Right cardiac atrium (tissue), 5 donors: Measurements from ENCODE around the gene ACTA1. TPM values are rescaled to one million over a fixed set of nuclear protein-coding genes. Genes with fewer than 3 reads are reported as not detected.
"Not testable (repeated sequence)": the region's sequence is repeated elsewhere in the genome, so short reads cannot be mapped to it uniquely, and the experiment has no call there.

Experiments
- ATAC-seq, 2 donors: fragments of 200-7000 bp; cut with Tn5 transposase; one replicate each; pipeline versions ENCODE4 v1.8.0 to v1.9.1; 2020; ENCODE audit warnings: moderate library complexity in 2 of 2, mild to moderate bottlenecking in 1 of 2
- DNase-seq, 3 donors: peaks; one replicate each; pipeline ENCODE4 v3.0.0-alpha.2; 2020
- H3K27ac ChIP-seq: one replicate; pipeline ENCODE4 v1.5.1; 2013; ENCODE audit warnings: mild to moderate bottlenecking, low read length, control low read depth, moderate library complexity
- H3K27me3 ChIP-seq: one replicate; pipeline ENCODE4 v1.6.1; 2013; ENCODE audit not compliant: control insufficient read depth, insufficient read depth
- H3K4me1 ChIP-seq: one replicate; pipeline ENCODE4 v1.6.1; 2013; ENCODE audit warnings: low read length; ENCODE audit not compliant: control insufficient read depth, insufficient read depth
- H3K4me3 ChIP-seq: one replicate; pipeline ENCODE4 v1.5.1; 2013; ENCODE audit warnings: low read length, control low read depth
- H3K9me3 ChIP-seq: one replicate; pipeline ENCODE4 v1.6.1; 2013; ENCODE audit warnings: low read length; ENCODE audit not compliant: control insufficient read depth
- WGBS: extraction: QIAGEN DNeasy Blood & Tissue Kit; methylation state at CpG from one replicate; pipeline ENCODE4 v1.1.7; 2013; 5-methylcytosine and 5-hydroxymethylcytosine counted together
- intact Hi-C, 4 donors: fragments of 100-400 bp; cut with DNase I; formaldehyde crosslinking; loops; one replicate each; pipeline versions ENCODE4 v1.11.0 to v1.14.0; 2022 to 2023
- polyA plus RNA-seq: library from polyadenylated mRNA; stranded (reverse); fragments of 200-250 nt; gene quantifications from one replicate; pipeline ENCODE4 v1.2.3, GENCODE V29; 2013
- total RNA-seq, 4 donors: library from RNA; stranded (reverse); fragmentation: NEBNext Ultra II Directional; extraction: Animal tissue kit (Norgen Biotek cat#: 25700); gene quantifications; one replicate each; pipeline ENCODE4 v1.2.1, GENCODE V29; 2021
- donor health status: healthy with polysubstance abuse.
- donor health status: DM: no; HTN: yes; CAD: no.
- donor health status: DM: no; HTN: no; CAD: no.
- donor health status: DM: no; HTN: yes; CAD: no; lungs with severe emphysema.
- donor health status: DM: yes; HTN: yes; CAD: no.

ACTA1 gene
- total and polyA plus RNA-seq, 5 donors: 54.5 to 1,262 (median 194) TPM

GRCh38 chr1:229427572-229427971 is 6.3 kb downstream of the ACTA1 start:
- intact Hi-C loops: no loop called here
- no peak for ATAC-seq
- Histone ChIP-seq H3K4me1 (peaks cover 3% of the 10 kb centered on the region), H3K9me3 (no peaks in the 10 kb centered on the region), H3K27ac (no peak overlapping the region), H3K4me3 (no peak overlapping the region), H3K27me3 (no peaks in the 10 kb centered on the region)
- no peak for DNase-seq
- WGBS: 84% methylated on average over 3 of the region's 3 CpGs

DNA sequence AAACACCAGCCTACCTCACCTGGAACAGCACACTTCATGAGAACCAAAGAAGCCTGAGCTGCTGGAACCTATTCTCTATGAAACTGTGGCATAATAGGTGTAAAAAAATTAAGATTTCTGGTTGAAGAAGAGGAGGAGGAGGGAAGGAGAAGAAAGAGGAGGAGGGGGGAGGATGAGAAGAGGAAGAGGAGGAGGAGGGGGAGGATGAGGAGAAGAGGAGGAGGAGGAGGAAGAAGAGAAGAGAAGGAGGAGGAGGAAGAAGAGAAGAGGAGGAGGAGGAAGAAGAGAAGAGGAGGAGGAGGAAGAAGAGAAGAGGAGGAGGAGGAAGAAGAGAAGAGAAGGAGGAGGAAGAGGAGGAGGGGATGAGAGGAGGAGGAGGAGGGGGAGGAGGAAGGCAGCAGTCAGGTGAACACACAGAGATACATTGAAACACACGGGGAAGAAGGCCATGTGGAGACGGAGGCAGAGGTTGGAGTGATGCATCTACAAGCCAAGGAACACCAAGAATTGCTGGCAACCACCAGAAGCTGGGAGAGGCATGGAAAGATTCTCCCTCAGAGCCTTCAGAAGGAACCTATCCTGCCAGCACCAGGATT is 8.2 kb downstream of the ACTA1 start:
- no peak for ATAC-seq
- no peak overlapping the region for H3K27ac ChIP-seq
- intact Hi-C loops: no loop called here
- no peak for DNase-seq
- H3K27me3 ChIP-seq: no peaks in the 10 kb centered on the region
- WGBS: 73% methylated on average over 2 of the region's 2 CpGs
- H3K4me3 ChIP-seq: no peak overlapping the region
- H3K9me3 ChIP-seq: no peaks in the 10 kb centered on the region
- H3K4me1 ChIP-seq: no peaks in the 10 kb centered on the region

- Histone ChIP-seq H3K4me3 (no peak overlapping the region), H3K27me3 (no peaks in the 10 kb centered on the region), H3K9me3 (no peaks in the 10 kb centered on the region), H3K4me1 (no peaks in the 10 kb centered on the region), H3K27ac (no peak overlapping the region)
- intact Hi-C loops: no loop called here
- 81% methylated on average over 7 of the region's 7 CpGs for WGBS
- DNase-seq (no peak), ATAC-seq (no peak)
Measured at GRCh38 chr1:229420765-229421164, 13.1 kb downstream of the ACTA1 start.

GRCh38 chr1:229420224-229420623 is 13.7 kb downstream of the ACTA1 start:
- intact Hi-C loops: no loop called here
- Histone ChIP-seq H3K9me3 (no peaks in the 10 kb centered on the region), H3K27ac (no peak overlapping the region), H3K4me1 (no peaks in the 10 kb centered on the region), H3K4me3 (no peak overlapping the region), H3K27me3 (no peaks in the 10 kb centered on the region)
- ATAC-seq (no peak), DNase-seq (no peak)
- 89% methylated on average over 11 of the region's 11 CpGs for WGBS

DNA sequence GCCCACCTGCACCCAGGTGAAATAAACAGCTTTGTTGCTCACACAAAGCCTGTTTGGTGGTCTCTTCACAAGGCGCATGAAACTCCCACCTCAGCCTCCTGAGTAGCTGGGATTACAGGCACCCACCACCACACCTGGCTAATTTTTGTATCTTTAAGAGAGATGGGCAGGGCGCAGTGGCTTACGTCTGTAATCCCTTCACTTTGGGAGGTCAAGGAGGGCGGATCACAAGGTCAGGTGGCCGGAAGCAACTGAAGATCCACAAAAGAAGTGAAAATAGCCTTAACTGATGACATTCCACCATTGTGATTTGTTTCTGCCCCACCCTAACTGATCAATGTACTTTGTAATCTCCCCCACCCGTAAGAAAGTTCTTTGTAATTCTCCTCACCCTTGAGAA is 15.3 kb downstream of the ACTA1 start:
- H3K4me3 ChIP-seq, H3K4me1 ChIP-seq, H3K27me3 ChIP-seq, DNase-seq, intact Hi-C loops, H3K9me3 ChIP-seq, ATAC-seq, H3K27ac ChIP-seq: not testable (repeated sequence)
- 75% methylated on average over 6 of the region's 6 CpGs for WGBS

- intact Hi-C loops, H3K27me3 ChIP-seq, H3K27ac ChIP-seq, H3K4me1 ChIP-seq, H3K9me3 ChIP-seq, H3K4me3 ChIP-seq, DNase-seq, ATAC-seq: not testable (repeated sequence)
- 85% methylated on average over 5 of the region's 5 CpGs for WGBS
Measured at GRCh38 chr1:229412810-229413209, 21.1 kb downstream of the ACTA1 start.

- Histone ChIP-seq H3K4me3 (no peak overlapping the region), H3K27me3 (no peaks in the 10 kb centered on the region), H3K27ac (no peak overlapping the region), H3K4me1 (peaks cover 5% of the 10 kb centered on the region), H3K9me3 (no peaks in the 10 kb centered on the region)
- intact Hi-C loops: no loop called here
- DNase-seq: no peak
- 85% methylated on average over 7 of the region's 7 CpGs for WGBS
- no peak for ATAC-seq
Measured at GRCh38 chr1:229412056-229412455, 21.8 kb downstream of the ACTA1 start.

- 39% methylated on average over 11 of the region's 11 CpGs for WGBS
- H3K27me3 ChIP-seq: no peaks in the 10 kb centered on the region
- no peaks in the 10 kb centered on the region for H3K9me3 ChIP-seq
- no peak for ATAC-seq
- no peak overlapping the region for H3K4me3 ChIP-seq
- peak overlapping the region; percentile 62 for H3K27ac ChIP-seq
- DNase-seq: no peak
- intact Hi-C loops: no loop called here
- H3K4me1 ChIP-seq: peaks cover 5% of the 10 kb centered on the region
Measured at GRCh38 chr1:229411434-229412055, 22.3 kb downstream of the ACTA1 start.

- Histone ChIP-seq H3K27ac (peak overlapping the region; percentile 91), H3K4me3 (no peak overlapping the region), H3K9me3 (no peaks in the 10 kb centered on the region), H3K4me1 (peaks cover 5% of the 10 kb centered on the region), H3K27me3 (no peaks in the 10 kb centered on the region)
- intact Hi-C loops: no loop called here
- WGBS: 11% methylated on average over 14 of the region's 14 CpGs
- DNase-seq (peak; percentile 67 to 89 (median 85)), ATAC-seq (peak; percentile 82 to 84)
Measured at GRCh38 chr1:229410692-229411433, 23.0 kb downstream of the ACTA1 start.

DNA sequence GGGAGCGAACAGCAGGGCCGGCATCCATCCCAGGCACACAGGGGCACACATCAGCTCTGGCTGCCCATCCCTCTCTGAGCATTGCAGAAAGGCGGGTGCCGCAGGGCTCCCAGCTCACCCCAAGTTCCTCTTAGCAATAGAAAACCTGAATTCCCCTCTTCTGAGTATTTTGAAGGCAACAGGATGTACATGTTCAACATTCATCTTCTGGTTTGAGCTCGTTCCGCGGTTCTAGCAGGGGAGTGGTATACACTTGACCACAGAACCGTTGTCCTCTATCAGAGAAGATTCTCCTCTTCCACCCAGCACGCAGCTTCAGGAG is 23.6 kb downstream of the ACTA1 start:
- no peak overlapping the region for H3K4me3 ChIP-seq
- intact Hi-C loops: no loop called here
- no peaks in the 10 kb centered on the region for H3K27me3 ChIP-seq
- no peak for DNase-seq
- ATAC-seq: no peak
- 41% methylated on average over 9 of the region's 9 CpGs for WGBS
- no peaks in the 10 kb centered on the region for H3K9me3 ChIP-seq
- H3K27ac ChIP-seq: peak overlapping the region; percentile 91
- peaks cover 5% of the 10 kb centered on the region for H3K4me1 ChIP-seq

DNA sequence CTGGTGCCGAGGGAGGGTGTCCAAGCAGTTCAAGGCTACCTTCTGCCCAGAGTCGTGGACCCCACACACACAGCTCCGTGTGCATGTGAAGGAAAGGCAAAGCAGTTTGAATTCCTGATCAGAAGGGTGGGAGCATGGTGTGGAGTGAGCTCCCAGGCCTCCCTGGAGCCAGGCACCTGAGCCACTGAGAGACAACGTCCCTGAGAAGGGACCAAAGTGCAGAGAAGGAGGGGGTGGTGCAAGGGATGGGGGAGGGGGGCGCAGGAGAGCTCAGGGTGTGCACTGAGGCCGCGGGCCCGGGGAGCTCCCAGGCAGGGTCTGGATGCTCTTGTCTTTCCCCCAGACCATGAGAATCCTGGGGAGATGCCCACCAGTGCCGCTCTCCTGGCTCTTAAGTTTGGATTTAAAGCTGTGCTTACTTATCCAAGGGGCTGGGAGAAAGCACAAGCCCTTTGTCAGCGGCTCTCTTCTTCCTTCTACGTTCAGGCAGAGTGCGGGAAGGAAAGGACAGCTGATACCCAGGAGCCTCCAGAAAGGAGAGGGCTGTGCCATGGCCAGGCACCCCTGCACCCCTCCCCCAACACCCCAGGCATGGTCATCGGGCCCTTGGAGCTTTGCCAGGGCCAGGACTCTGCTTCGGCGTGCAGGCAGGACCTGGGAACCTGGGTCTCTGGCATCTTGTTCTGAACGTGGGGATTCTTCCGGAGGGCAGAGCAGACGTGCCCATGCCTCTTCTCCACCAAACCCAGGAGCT is 24.1 kb downstream of the ACTA1 start:
- 31% methylated on average over 18 of the region's 18 CpGs for WGBS
- no peak overlapping the region for H3K4me3 ChIP-seq
- H3K27ac ChIP-seq: peak overlapping the region; percentile 91
- H3K4me1 ChIP-seq: peaks cover 5% of the 10 kb centered on the region
- intact Hi-C loops: no loop called here
- DNase-seq (peak in 2 of 3 donors; percentile 64 to 69), ATAC-seq (peak in 1 of 2 donors; percentile 17)
- no peaks in the 10 kb centered on the region for H3K27me3 ChIP-seq
- H3K9me3 ChIP-seq: no peaks in the 10 kb centered on the region
